HG02981 (cell line): ENCODE results near the gene CTRB1.
A peak's percentile ranks its signal among the peaks of the same experiment; 100 is the strongest.

Experiments
- ATAC-seq: cut with Tn5 transposase; IDR thresholded peaks from one replicate; pipeline ENCODE4 v1.9.1; 2021; ENCODE audit warnings: mild to moderate bottlenecking, moderate library complexity; ENCODE audit not compliant: unreplicated experiment

The CTRB1 gene

DNA sequence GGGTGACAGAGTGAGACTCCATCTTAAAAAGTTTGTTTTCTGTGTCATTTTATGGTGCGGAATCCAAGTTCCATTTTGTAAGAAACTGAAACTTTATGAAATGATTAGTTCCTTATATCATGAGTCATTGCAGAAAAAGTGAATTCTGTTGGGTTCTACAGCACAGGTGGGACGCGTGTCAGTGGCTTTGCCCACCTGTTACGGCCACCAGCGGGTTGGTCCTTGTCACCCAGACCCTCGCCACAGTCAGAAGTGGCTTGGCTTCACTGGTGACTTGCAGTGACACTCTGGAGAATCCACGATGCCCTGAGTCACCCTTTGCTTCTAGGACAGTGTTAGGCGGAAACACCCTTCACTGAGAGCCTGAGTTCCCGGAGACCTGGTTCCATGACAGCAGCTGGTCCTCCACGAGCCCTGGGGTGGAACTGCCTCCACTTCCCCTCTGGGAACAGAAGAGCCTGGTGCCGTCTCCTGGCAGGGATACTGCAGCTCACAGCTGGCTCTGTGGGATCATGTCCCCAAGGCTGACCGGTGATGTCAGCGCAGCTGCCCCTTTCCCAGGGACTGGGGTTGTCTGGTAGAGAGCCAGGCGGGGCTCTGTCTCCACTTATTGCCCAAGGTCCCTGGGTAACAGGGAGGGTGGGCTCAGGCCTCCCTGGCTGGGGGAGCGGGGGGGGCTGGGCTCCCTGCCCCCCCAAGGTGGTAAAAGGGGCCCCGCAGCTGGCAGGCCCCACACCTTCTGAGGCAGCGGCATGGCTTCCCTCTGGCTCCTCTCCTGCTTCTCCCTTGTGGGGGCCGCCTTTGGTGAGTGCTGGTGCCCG, at the start of gene CTRB1:
Gene CTRB1, plus strand, starts transcription at position 733 of the 821 bp plus-strand sequence. Its CDS starts 20 bp downstream, at position 753.
- ATAC-seq, result peak; percentile 79

DNA sequence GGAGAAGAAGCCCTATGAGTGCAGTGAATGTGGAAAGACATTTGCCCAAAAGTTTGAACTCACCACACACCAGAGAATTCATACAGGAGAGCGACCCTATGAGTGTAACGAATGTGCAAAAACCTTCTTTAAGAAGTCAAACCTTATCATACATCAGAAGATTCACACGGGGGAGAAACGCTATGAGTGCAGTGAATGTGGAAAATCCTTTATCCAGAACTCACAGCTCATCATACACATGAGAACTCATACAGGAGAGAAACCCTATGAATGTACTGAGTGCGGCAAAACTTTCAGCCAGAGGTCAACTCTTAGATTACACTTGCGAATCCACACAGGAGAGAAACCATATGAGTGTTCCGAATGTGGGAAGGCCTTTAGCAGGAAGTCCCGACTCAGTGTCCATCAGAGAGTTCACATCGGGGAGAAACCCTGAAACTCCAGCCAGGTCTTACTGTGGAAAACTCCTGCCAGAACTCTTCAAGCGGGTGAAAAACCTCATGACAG, 48.8 kb upstream of the CTRB1 start:
- no peak for ATAC-seq

DNA sequence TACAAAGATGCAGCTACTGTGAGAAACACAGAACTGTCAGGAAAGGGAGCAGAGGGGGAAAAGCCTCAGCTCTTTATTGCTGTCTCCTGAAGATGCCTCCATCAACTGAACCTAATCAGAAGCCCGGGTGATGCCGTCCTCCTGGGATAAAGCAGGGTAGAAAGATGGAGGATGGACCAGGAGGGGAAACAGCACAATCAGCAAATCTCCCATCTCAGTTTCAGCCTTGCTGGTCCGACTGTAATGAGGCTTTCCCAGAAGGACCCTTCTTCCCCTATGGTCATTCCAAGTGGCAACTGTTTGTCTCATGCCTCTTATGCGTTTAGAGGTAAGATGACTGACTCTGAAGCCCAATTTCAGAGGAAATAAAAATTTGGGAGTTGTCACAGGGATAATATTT, 46.2 kb upstream of the CTRB1 start:
- ATAC-seq, result no peak

DNA sequence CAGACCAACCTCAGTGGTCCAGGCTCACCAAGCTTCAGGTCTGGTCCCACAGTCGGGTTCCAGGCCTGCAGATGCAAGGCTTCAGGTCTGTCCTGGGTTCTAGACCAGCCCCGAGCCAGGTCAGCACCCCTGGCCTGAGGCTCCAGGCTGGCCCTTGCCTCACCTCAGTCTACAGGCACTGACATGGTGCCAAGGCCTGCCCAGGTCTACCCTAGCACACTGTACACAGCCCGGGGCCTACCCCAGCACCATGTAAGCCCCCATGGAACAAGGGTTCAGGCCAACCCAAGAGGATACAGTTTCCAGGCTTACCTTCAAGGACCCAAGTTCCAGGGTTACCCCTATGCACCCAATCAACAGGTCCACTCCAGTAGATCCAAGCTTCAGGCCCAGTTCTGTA, 43.7 kb upstream of the CTRB1 start:
- no peak for ATAC-seq

DNA sequence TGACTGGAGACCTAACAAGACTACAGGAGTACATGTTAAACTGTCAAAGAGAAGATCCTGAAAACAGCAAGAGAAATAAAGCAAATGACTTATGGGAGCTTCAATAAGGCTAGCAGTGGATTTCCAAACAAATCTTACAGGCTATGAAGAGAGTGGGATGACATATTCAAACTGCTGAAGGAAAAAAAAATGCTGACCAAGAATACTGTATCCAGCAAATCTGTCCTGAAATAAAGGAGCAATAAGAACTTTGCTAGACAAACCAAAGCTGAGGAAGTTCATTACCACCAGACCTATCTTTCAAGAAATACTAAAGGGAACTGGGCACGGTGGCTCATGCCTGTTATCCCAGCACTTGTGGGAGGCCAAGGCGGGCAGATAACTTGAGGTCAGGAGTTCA, 41.9 kb upstream of the CTRB1 start:
- no peak for ATAC-seq

DNA sequence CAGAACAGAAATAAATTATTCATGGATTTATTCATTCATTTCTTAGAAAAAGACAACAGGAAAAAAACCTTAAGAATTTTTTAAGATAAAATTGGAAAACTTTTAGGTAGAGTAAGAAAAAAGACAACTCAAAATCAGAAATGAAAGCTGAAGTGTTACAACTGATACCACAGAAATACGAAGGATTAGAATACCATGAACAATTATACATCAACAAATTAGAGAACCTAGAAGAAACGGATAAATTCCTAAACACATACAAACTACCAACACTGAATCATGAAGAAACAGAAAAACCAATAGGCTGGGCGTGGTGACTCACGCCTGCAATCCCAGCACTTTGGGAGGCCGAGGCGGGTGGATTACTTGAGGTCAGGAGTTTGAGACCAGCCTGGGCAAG, 39.6 kb upstream of the CTRB1 start:
- no peak for ATAC-seq

DNA sequence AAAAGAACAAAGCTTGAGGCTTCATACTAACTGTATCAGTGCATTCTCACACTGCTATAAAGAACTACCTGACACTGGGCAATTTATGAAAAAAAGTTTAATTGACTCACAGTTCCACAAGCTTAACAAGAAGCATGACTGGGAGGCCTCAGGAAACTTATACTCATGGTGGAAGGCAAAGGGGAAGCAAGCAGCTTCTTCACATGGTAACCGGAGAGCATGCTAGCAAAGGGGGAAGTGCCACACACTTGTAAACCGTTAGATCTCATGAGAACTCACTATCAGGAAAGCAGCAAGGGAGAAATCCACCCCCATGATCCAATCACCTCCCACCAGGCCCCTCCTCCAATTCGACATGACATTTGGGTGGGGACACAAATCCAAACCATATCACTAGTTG, 37.2 kb upstream of the CTRB1 start:
- no peak for ATAC-seq

DNA sequence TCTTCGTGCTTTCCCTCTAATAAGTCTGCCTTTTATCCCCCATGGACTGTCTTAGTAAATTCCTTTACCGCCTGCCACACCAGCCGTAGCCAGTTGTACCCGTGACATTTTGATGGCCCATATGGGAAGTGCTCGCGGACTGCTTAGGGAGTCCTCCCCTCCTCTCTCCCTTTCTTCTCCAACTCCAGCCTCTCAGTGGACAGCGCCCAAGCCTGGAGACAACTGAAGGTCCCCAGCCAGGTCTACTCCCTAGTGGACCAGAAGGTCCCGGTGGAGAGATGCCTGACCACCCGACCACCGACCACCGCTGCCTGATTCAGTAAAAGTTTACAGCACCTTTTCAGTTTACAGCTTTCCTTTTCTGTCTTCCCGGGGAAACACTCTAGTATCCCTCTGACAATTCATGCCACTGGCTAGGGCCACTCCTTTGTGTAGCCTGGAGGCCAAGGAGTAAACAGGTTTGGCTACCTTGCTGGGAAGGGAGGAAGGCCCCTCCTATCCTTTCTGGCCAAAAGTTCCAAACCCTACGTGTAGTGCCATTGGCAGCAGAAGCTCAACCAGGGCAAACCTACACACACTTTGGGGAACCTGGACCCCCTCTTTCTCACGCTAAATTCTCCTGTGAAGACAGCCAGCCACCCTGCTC, 29.8 kb upstream of the CTRB1 start:
- no peak for ATAC-seq

DNA sequence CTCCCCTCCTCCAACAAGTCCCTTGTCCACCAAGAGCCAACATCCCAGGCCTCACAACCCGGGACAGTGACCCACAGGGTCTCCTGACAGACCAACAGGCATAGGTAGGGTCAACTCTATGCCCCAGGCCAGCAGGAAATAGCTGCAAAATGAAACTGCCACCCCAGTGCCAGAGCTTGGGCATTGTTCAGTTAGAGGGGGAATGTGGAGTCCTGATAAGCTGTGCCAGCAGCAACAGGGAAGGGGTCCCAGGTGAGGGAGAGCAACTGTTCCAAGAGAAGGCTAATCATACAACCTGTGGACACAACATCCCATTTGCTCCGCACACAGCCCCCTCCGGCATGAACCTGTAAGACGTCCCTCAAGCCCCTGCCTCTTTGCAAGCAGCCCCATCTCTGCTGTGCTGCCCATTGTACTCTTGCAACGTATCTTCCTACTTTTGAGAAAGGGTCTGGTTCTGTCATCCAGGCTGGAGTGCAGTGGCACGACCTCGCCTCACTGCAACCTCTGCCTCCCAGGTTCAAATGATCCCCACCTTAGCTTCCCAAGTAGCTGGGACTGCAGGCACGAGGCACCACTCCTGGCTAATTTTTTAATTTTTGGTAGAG, 29.0 kb upstream of the CTRB1 start:
- no peak for ATAC-seq

DNA sequence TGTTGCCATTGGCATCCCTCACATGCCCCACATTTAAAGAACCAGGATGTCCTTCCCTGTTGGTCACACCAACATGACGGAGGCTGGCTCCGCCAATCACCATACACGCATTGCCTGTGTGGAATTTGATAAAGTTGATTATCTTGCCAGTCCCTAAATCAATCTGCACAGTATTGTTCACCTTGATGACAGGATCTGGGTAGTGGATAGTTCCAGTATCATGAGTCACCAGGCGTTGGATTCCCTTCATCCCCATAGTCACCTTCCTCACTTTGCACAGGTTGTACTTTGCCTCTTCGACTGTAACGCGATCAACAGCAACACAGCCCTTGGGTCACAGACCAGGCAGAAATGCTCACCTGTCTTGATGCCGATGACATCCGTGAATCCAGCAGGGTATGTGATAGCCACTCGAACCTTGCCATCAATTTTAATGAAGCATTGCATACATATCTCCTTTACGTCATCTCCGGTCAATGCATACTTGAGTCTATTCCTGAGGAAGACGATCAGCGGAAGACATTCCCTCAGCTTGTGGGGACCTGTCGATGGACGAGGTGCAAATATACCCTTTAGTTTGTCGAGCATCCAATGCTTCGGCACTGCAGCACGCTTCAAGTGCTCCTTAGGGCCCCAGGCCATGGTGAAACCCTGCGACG, 26.1 kb upstream of the CTRB1 start:
- ATAC-seq, result no peak

DNA sequence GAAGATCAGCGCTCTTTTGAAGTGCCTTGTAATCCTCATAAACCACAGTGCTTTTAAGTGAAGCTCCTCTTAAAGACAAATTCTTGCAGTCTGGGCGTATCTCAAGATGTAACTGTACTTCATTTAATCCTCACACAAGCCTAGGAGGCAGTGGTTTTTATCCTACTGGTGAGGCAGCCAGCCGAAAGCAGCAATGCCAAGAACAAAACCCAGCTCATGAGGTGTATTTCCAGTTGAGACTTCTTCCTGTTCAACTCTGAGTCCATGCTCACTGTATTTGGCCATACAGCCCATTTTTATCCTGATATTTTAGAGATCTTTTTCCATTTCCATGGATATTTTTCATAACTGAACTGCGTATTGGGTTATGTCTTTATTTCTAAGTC, 25.5 kb upstream of the CTRB1 start:
- no peak for ATAC-seq

DNA sequence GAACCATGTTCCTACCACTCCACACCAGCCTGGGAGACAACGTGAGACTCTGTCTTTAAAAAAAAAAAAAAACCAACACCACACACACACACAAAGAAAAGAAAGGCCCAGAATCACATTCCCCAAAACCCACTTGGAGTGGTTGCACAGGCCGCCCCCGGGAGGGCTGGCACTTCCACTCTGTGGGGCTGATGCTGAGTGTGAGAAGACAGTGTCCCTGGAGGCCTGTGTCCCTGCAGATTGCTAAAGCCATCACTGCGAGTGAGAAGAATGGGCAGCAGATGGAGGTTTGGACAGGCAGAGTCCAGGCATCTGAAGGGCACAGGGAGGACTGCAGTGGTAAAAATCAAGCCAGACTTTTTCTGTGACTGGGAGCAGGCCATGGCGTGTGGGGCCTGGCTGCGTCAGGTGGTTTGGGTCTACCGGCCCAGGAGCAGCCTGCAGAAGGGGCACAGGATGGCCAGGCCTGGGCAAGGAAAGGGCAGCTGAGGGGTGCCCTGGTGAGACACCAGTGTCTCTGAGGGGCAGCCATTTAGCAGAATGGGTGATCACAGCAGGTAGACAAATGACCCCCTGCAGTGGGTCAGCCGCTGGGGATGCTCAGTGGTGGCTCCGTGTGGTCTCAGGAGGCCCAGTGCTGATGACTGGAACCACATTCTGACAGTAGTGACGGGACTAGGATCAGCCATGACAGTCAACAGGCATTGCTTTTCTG, 24.9 kb upstream of the CTRB1 start:
- no peak for ATAC-seq

DNA sequence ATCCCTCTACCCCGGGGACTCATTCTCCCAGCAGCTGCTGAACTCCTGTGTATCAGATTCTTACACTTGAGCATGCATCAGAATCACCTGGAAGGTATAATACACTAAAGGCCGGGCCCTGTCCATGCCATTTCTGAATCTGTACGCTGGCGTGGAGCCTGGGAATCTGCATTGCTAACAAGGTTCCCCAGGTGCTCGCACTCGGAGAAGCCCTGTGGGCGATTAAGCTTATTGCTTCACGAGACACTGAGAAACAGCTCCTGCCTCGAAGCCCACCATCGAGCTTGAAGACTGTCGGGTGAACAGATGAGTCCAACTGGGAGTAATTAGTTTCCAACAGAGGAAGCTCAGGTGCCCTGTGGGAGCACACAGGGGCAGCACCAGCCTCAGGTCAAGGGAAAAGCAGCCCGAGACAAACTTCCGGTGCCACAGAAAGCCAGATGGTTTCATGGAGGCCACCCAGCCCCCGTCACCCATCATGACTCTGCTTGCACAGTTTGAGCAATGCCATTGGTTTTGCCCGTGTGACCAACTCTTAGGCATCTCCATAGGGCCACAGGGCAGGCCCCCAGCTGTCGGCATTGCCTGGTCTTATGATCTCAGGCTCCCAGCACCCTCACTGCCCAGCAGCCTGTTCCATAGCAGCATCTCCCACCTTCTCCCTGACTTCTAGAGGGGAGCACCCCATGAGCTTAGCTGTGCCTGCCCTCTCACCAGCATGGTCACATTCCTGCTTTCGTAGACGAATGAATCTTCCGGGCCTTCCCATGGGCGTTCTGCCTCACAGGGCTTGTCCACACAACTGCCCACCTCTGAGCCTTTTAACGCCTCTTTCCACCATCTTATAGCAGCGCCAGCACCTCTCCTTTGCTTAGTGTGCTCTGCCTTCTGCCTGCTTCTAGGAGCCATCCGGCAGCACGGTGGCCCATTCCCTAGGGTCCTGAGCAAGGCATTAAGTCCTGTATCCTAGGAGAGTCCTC, 22.7 kb upstream of the CTRB1 start:
- ATAC-seq, result no peak

DNA sequence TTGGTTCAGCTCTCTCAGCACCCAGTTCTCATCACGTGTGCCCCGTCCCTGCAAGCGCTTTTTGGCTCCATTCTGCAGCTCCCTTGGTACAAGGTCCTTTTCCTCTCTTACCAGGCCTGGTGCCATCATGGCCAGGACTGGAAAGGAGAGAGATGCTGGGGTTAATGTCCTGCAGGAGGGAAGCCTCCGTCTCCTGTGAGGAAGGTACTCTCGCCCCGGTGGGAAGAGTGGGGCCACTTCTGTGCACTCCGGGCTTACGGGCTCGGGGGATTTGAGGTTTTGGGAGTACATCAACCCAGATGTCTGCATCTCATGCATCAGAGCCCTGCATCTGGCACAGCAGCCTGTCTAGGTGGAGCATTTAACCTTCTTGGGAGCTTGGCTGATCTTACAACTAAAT, 22.0 kb upstream of the CTRB1 start:
- no peak for ATAC-seq

DNA sequence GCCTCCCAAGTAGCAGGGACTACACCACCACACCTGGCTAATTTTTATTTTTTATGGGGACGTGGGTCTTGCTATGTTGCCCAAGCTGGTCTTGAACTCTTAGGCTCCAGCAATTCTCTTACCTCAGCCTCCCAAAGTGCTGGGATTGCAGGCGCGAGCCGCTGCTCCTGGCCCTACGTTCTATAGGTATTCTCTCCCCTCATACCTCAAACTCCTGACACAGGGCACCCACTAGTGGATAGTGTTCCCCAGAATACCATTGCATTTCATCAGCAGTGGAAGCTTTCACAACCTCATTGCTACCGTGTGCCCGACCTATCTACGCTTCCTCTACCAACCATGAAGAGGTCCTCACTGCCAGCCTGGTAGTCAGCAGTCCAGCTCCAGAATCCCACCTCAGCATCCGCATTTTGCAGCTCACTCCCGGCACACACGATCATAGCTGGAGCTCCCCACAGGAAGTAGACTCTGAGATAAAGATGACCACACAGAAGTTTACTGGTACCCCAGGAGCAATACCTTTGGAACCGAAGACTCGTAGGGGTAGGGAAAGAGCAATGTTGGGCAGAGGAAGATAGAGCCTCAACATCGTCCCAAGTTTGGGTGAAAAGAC, 21.2 kb upstream of the CTRB1 start:
- ATAC-seq, result no peak

DNA sequence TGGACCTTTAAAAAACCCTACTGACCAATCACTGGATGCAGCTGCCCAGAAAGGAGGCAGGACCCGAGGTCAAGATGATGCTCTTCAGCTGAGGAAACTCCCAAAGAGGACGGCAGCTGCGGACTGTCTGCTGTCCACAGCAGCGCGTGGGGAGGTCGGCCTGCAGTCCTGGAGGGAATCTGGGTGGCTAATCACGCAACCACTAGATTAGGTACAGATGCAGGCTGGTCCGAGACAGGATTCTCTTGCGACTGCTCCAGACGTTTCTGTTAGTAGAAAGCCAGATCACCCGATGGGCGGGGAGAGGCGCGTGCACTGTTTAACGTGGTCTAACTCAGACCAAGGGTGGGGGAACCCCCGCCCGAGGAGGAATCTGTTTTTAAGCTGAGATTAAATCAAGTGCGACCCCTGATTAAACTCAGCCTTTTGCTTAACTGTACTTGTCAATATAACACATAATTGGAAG, 20.6 kb upstream of the CTRB1 start:
- no peak for ATAC-seq

DNA sequence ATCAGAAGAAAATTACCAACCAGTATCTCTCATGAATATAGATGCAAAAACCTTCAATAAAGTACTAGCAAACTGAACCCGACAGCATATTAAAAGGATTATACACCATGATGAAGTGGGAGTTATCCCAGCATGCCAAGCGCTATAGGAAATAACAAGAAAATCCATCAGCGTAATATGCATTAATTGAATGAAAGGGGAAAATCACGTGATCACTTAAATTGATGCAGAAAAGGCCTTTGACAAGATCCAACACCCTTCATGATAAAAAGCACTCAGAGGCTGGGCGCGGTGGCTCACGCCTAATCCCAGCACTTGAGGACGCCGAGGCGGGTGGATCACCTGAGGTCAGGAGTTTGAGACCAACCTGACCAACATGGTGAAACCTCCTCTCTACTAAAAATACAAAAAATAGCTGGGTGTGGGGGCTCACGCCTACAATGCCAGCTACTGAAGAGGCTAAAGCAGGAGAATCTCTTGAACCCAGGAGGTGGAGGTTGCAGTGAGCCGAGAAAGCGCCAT, 16.7 kb upstream of the CTRB1 start:
- ATAC-seq, result no peak

DNA sequence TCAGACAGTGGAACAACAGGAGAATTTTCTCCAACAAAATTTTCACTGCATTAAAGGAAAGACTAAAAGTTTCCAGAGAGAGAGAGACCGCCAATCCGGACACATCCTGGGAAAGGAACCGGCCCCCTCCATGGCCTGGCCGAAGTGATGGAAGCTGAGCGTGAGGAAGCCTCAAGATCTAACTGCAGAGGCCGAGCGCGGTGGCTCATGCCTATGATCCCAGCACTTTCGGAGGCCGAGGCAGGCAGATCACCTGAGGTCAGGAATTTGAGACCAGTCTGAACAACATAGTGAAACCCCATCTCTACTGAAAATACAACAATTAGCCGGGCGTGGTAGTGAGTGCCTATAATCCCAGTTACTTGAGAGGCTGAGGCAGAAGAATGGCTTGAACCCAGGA, 15.7 kb upstream of the CTRB1 start:
- ATAC-seq, result no peak
